Activated CD8-positive, alpha-beta memory T cell treated with anti-CD3 and anti-CD28 coated beads for 36 hours (primary cell): Measurements from ENCODE around the gene TPMT. TPM values are rescaled to one million over a fixed set of nuclear protein-coding genes. Genes with fewer than 3 reads are reported as not detected.
"Not testable (repeated sequence)": the region's sequence is repeated elsewhere in the genome, so short reads cannot be mapped to it uniquely, and the experiment has no call there.

ENCODE experiments used
- CTCF ChIA-PET: fragments of 350-600 bp; sonication (Branson Sonifier 250); formaldehyde crosslinking; loops from one replicate; lab custom pipeline; 2021; ENCODE audit warnings: antibody characterized with exemption; lab: Charles Lee
- POLR2A ChIA-PET: fragments of 350-600 bp; sonication (Branson Sonifier 250); formaldehyde crosslinking; loops from one replicate; lab custom pipeline; 2021; ENCODE audit warnings: antibody characterized with exemption; lab: Charles Lee
- total RNA-seq, 2 experiments: library from RNA; stranded (reverse); gene quantifications; one replicate each; pipeline ENCODE4 v1.2.3, GENCODE V29; 2021

Gene TPMT
- total RNA-seq, result 10 to 100 TPM in 1 of 2 experiments, 1 to 10 TPM in 1; 9.9 to 10.0 TPM

DNA sequence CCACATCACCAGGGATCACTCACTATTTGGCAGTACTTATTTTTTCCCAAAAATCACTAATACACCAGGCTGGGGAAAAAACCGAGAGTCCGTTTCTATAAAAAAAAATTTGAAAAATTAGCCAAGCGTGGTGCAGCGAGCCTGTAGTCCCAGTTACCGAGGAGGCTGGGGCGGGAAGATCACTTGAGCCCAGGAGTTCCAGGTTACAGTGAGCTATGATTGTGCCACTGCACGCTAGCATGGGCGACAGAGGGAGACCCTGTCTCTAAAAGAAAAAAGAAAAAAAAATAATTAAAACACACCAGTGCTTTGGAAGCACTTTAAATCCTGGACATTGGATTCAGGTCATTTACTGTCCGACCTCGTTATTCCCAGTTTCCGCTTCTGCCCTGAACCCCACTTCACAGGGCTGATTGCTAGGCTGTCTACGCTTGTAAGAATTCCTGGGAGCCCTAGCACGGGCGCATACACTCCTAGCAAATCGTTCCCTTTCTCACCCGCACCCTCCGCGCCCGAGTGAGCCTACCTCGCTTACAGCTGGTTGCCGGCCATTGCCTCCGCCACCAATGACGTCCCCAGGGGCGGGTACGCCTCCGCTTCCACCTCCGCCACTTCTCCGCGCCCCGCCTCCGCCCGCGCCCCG lies at the start of gene TPMT:
Gene TPMT (minus strand): TSS at position 571 of the 643 bp plus-strand sequence. CDS start 5,950 bp downstream, outside the sequence.
- ChIA-PET CTCF (no interaction called here), POLR2A (no interaction called here)

DNA sequence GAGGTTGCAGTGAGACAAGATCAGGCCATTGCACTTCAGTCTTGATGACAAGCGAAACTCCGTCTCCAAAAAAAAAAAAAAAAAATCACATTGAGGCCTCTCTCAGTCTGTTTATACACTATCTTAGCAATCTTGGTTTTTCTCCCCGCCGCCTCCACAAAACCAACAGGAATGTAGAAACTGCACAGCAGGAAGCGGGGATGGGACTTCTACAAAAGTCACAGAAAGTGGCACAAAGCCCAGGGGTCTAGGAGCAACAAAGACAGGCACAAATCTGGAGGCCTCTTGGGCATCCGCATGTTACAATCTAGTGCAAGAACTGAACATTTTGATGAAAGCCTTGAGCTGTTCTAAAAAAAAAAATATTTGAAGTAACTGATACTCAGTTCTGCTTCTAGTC lies 48.9 kb upstream of the TPMT start:
- POLR2A ChIA-PET, result no interaction called here
- CTCF ChIA-PET, result no interaction called here

DNA sequence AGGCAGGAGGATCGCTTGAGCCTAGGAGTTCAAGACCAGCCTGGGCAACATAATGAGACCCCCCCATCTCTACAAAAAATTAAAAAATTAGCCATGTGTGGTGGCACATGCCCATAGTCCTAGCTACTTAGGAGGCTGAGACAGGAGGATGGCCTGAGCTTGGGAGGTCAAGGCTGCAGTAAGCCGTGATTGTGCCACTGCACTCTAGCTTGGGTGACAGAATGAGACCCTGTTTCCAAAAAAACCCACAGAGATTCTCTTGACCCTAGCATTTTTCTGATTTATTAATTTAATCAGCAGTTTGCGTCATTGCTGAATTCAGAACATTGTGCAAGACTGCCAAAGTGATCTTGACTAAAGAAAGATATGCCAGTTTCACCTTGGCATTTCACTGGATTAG lies 37.1 kb upstream of the TPMT start:
- ChIA-PET CTCF (no interaction called here), POLR2A (no interaction called here)

DNA sequence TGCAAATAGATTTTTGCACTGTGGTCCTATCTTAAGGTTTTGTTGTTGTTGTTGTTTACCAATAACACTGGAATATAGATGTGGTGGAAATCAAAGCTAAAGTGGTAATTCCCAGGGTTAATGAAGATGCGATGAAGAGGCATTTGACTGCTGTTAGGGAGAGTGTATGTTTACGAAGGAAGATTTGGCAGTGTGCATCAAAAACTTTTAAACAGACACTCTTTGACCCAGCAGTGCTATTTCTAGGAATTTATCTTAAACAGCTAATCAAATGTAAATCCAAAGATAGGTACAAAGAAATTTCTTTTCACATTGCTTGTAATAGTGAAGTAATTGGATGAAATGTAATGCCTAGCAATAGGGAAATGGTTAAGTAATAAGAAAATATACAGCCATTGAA lies 34.3 kb upstream of the TPMT start:
- CTCF ChIA-PET, result no interaction called here

DNA sequence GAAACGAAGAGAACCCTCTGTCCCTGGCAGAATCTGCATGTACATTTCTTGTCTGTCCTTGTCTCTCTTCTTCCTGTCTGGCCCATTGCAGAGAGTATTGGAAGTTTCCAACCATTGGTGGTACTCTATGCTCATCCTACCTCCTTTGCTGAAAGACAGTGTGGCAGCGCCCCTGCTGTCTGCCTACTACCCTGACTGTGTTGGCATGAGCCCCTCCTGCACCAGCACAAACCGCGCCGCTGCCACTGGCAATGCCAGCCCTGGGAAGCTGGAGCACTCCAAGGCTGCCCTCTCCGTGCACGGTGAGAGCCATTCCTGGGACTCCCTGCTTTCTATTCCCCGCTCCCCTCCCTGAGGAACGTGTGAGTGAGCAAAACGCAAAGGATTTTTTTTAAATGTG lies 32.8 kb upstream of the TPMT start:
- POLR2A ChIA-PET, result no interaction called here
- CTCF ChIA-PET, result no interaction called here

More for the DNA sequence above, 34.3 kb upstream of the TPMT start:
- POLR2A ChIA-PET, result no interaction called here

- POLR2A ChIA-PET, result no interaction called here
- CTCF ChIA-PET, result no interaction called here
These were observed 31.8 kb upstream of the TPMT start for GRCh38 chr6:18186540-18187250.

- ChIA-PET POLR2A (no interaction called here), CTCF (no interaction called here)
These were observed 31.2 kb upstream of the TPMT start for GRCh38 chr6:18186033-18186432.

DNA sequence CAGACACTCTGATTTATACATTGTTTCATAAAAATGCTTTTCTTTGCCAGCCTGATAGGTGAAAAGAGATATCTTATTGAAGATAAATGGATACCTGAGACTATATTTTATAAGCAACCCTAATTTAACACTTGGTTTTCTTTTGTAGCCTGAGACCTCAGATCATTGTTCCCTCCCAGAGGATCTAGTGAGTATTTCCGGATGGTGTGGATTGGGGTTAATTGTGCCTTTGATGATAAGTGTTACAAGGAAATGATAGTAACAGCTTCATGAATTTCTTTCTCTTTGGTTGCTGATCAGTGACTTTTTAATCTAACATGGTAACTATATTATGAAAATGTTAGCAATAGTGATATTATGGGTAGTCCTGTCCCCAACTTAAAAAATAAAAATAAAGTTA lies 30.7 kb upstream of the TPMT start:
- CTCF ChIA-PET, result no interaction called here
- POLR2A ChIA-PET, result no interaction called here

DNA sequence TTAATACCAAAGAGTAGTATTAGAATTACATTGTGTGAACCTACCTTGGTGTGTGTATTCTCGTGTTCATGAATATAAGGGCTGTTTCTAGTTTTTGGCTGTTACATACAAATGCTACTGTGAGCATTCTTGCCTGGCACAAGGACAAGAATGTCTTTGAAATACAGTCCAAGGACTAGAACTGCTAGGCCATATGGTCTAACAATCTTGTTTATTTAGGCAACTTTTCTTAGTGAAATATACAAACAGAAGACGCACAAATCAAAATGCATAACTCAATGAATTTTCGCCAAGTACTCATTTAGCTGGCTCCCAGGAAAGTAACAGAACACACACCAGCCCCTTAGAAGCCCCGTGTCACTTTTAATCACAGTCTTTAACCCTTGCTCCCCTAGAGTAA lies 28.9 kb upstream of the TPMT start:
- CTCF ChIA-PET, result interaction anchor here (0.6 kb wide), 2 partner anchors 32 to 293 kb away, joined by 3 to 4 read pairs; no protein-coding TSS in a partner anchor
- POLR2A ChIA-PET, result no interaction called here

DNA sequence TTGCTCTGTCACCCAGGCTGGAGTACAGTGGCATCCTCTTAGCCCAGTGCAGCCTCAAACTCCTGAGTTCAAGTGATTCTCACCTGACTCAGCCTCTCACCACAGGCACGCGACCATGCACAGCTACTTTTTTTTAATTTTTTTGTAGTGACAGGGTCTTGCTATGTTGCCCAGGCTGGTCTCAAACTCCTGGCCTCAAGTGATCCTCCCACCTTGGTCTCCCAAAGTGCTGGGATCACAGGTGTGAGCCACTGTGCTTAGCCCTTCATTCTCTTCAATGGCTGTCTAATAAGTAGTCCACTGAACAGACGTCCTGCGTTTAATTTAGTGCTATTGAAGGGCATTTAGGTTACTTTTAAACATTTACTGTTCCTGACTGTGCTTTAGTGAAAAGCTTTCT lies 27.7 kb upstream of the TPMT start:
- ChIA-PET CTCF (no interaction called here), POLR2A (no interaction called here)

GRCh38 chr6:18179770-18180356 lies 25.0 kb upstream of the TPMT start:
- ChIA-PET POLR2A (interaction anchor here (0.6 to 0.7 kb wide), 3 partner anchors 10 to 483 kb away, joined by 3 read pairs; no protein-coding TSS in a partner anchor), CTCF (interaction anchor here (0.6 kb wide), 1 partner anchor 81 kb away, joined by 3 read pairs; no protein-coding TSS in a partner anchor)

DNA sequence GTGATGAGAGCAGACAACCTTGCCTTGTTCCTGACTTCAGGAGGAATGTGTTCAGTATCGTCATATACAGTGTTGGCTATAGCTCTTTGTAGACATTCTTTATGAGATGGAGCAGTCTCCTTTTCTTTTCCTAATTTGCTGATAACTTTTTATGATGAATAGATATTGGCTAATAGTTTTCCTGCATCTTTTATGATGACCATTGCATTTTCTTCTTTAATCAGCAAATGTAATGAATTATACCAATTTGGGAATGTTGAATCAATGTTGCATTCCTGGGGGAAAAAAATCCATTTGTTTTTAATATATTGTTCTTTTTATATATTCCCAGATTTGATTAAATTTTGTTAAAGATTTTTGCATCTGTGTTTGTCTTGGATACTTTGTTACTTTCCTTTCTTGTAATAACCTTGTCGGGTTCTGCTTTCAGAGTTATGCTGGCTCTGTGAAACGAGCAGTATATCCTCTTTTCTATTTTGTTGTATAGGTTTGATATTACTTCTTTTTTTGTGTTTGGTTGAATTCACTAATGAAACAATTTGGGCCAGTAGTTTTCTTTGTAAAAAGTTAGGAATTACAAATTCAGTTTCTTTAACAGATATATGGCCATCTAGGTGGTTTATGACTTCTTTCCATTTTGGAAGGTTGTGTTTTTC lies 24.2 kb upstream of the TPMT start:
- POLR2A ChIA-PET, result interaction anchor here (0.6 kb wide), 1 partner anchor 482 kb away, joined by 3 read pairs; no protein-coding TSS in a partner anchor
- CTCF ChIA-PET, result interaction anchor here (0.6 kb wide), 1 partner anchor 82 kb away, joined by 3 read pairs; no protein-coding TSS in a partner anchor

DNA sequence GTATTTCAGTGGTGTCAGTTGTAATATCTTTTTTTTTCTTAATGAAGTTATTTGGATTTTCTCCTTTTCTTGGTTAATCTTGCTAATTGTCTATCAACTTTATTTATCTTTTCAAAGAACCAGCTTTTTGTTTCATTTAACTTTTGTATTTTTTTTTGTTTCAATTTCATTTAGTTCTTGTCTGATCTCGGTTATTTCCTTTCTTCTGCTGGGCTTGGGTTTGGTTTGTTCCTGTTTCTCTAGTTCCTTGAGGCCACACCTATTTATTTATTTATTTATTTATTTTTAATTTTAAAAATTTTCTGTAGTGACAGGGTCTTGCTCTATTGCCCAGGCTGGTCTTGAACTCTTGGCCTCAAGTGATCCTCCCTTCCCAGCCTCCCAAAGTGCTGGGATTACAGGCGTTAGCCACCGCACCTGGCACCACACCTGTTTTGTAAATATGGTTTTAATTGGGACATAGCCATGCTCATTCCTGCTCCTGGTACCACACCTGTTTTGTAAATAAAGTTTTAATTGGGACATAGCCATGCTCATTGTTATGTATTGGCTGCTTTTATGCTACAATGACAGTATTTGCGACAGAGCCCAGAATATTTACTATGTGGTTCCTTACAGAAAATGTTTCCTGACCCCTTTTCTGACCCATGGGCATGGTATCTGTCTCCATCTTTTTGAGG lies 22.5 kb upstream of the TPMT start:
- ChIA-PET CTCF (no interaction called here), POLR2A (no interaction called here)

DNA sequence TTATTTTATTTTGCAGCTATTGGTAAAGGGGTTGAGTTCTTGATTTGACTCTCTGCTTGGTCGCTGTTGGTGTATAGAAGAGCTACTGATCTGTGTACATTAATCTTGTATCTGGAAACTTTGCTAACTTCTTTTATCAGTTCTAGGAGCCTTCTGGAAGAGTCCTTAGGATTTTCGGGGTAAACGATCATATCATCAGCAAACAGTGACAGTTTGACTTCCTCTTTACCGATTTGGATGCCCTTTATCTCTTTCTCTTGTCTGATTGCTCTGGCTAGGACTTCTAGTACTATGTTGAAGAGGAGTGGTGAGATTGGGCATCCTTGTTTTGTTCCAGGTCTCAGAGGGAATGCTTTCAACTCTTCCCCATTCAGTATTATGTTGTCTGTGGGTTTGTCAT lies 21.3 kb upstream of the TPMT start:
- POLR2A ChIA-PET, CTCF ChIA-PET: not testable (repeated sequence)

DNA sequence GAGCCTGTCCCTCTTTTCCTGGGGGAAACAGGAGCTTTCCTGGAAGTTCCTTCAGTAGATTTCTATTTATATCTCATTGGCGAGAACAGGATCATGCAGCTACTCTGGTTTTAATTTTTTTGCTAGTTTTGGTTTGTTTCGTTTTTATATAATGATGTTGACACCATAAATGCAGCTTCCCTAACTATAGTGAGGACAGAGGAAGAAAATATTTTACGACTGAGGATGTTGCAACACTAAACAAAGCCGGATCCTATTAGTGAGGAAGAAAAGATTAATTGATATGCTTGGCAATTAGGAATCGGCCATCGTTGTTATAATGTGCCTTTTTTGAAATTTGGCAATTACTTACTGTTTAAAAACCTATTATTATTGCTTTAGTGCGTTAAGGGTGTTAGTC lies 17.0 kb upstream of the TPMT start:
- ChIA-PET CTCF (no interaction called here), POLR2A (no interaction called here)

- CTCF ChIA-PET, result no interaction called here
- POLR2A ChIA-PET, result interaction anchor here (0.7 kb wide), 1 partner anchor 48 kb away, joined by 3 read pairs; no protein-coding TSS in a partner anchor
These were observed 13.4 kb upstream of the TPMT start for GRCh38 chr6:18168264-18168663.

DNA sequence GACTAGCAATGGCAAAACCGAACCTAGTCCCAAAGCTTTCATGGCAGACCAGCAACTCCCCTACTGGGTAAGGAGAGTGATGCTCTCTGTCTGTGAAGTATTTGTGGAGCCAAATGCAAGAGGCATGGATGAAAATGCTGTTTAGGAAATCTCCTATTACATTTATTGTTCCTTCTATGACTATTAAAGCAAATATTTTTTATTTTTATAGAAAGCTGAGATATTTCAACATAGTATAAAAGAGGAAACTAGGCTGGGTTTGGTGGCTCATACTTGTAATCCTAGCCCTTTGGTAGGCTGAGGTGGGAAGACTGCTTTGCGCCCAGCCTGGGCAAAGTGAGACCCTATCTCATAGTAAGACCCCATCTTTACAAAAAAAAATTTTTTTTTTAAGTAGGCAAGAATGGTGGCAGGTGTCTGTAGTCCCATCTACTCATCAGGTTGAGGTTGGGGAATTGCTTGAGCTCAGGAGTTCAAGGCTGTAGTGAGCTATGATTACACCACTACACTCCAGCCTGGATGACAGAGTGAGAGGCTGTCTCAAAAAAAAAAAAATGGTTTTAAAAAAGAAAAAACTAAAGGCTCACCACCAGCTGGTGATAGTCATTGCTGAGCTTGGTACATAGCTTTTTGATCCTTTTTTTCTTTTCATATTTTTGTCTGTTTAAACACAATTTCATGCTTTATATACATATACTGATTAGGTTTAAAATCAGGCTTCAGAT lies 11.6 kb upstream of the TPMT start:
- ChIA-PET CTCF (no interaction called here), POLR2A (no interaction called here)

- ChIA-PET CTCF (no interaction called here), POLR2A (no interaction called here)
These were observed 10.9 kb upstream of the TPMT start for GRCh38 chr6:18165751-18166150.

- CTCF ChIA-PET, result interaction anchor here (0.5 to 1.6 kb wide), 2 partner anchors 38 to 156 kb away, joined by 3 read pairs; no protein-coding TSS in a partner anchor
- POLR2A ChIA-PET, result no interaction called here
These were observed 7.5 kb upstream of the TPMT start for GRCh38 chr6:18162401-18162800.
